ENCODE results near the gene LRRC57.

DNA sequence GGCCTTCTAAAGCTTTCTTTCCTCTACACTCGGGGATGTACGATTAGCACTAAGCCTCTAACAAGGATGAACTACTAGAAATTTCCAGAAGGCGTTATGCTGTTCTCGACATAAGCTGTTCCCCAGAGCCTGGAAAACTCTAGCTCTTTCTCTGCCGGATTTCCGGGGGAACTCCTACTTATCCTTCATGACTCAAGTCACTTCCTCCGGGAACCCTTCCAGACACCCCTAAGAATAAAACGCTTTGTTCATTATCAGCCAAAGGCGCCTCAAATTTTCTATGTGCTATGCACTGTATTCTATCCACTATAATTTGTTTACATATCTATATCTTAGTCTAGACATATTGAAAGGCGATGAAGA, 53.6 kb downstream of the LRRC57 start:
- TF ChIP-seq, protein P1, sequence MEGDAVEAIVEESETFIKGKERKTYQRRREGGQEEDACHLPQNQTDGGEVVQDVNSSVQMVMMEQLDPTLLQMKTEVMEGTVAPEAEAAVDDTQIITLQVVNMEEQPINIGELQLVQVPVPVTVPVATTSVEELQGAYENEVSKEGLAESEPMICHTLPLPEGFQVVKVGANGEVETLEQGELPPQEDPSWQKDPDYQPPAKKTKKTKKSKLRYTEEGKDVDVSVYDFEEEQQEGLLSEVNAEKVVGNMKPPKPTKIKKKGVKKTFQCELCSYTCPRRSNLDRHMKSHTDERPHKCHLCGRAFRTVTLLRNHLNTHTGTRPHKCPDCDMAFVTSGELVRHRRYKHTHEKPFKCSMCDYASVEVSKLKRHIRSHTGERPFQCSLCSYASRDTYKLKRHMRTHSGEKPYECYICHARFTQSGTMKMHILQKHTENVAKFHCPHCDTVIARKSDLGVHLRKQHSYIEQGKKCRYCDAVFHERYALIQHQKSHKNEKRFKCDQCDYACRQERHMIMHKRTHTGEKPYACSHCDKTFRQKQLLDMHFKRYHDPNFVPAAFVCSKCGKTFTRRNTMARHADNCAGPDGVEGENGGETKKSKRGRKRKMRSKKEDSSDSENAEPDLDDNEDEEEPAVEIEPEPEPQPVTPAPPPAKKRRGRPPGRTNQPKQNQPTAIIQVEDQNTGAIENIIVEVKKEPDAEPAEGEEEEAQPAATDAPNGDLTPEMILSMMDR (IDR thresholded peaks at IDR 0.05; ENCODE audit: low read depth, low read length, missing input control) = no peak
- TF ChIP-seq YY1 (IDR thresholded peaks at IDR 0.05) (peak; percentile 92), EGR1 (IDR thresholded peaks at IDR 0.05; ENCODE audit: low read depth in 2 of 2) (no peak)
- TF ChIP-seq, protein P2, sequence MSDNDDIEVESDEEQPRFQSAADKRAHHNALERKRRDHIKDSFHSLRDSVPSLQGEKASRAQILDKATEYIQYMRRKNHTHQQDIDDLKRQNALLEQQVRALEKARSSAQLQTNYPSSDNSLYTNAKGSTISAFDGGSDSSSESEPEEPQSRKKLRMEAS (IDR thresholded peaks at IDR 0.05) = no peak
